ENCODE results near the gene RTN1.

Gene RTN1, protein sequence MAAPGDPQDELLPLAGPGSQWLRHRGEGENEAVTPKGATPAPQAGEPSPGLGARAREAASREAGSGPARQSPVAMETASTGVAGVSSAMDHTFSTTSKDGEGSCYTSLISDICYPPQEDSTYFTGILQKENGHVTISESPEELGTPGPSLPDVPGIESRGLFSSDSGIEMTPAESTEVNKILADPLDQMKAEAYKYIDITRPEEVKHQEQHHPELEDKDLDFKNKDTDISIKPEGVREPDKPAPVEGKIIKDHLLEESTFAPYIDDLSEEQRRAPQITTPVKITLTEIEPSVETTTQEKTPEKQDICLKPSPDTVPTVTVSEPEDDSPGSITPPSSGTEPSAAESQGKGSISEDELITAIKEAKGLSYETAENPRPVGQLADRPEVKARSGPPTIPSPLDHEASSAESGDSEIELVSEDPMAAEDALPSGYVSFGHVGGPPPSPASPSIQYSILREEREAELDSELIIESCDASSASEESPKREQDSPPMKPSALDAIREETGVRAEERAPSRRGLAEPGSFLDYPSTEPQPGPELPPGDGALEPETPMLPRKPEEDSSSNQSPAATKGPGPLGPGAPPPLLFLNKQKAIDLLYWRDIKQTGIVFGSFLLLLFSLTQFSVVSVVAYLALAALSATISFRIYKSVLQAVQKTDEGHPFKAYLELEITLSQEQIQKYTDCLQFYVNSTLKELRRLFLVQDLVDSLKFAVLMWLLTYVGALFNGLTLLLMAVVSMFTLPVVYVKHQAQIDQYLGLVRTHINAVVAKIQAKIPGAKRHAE

DNA sequence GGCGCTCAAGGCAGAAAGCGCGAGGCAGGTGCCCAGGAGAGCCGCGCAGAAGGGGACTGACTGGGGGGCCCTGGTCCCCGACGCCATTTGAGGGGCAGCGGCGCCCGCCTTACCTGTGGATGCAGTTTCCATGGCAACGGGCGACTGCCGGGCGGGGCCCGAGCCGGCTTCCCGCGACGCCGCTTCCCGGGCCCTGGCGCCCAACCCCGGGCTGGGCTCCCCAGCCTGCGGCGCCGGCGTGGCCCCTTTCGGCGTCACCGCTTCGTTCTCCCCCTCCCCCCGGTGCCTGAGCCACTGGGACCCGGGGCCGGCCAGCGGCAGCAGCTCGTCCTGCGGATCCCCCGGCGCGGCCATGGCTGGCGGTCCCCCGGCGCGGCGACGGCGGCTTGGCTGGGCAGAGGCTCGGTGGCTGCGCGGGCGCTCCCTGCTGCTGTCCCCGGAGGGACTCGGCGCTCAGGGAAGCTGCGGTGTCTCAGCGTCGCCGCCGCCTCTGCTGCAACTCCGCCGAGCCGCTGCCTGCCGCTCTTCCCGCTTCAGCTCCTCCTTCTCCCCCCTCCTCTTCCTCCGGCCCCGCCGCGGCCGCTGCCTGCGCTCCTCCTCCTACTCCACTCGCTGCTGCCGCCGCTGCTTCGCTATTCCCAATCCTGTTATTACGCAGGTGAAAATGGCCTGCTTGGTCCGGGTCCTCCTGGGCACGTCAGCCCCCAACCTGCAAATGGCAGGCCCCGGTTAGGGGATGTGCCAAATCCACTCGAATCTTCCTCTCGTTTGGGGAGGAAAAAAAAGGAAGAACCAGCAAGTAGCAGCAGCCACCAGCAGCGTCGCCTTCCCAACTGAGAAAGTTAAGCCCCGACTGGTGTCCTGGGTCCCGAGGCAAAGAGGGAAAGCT, at the start of gene RTN1:
Gene RTN1 (minus strand): TSS at position 500 of the 889 bp plus-strand sequence. CDS start 146 bp downstream, at position 354.
- H3K4me3 ChIP-seq (ENCODE audit: control insufficient read depth, low read depth, low read length) = peak within 1 kb of the TSS; percentile 46
- no peak for TF ChIP-seq CTCF (IDR thresholded peaks at IDR 0.05; ENCODE audit: control insufficient read depth, insufficient read depth, low read depth, low read length, missing control alignments)
- DNase-seq (ENCODE audit: low read depth) = no peak

DNA sequence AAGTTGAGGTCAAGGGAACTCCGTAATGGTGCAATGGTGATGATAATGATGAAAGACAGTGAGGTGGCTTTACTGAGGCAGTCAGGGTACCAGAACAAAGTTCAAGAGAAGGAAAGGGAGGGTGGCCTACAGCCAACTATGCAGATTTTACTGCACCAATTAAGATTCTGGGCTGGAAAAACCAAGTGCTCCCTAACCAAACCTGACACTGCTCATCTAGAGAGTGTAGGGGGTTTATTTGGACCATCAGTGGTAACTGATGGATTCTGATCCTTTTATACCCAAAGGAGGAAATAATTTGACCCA, 49.8 kb upstream of the RTN1 start:
- no peak for DNase-seq (ENCODE audit: low read depth)
- no peak for TF ChIP-seq CTCF (IDR thresholded peaks at IDR 0.05; ENCODE audit: control insufficient read depth, insufficient read depth, low read depth, low read length, missing control alignments)
- H3K4me3 ChIP-seq (ENCODE audit: control insufficient read depth, low read depth, low read length) = no peak overlapping the region

GRCh38 chr14:59919570-59920377, 49.2 kb upstream of the RTN1 start, which contains the start of gene LRRC9:
LRRC9 (plus strand) TSS chr14:59920144.
- no peak for TF ChIP-seq CTCF (IDR thresholded peaks at IDR 0.05; ENCODE audit: control insufficient read depth, insufficient read depth, low read depth, low read length, missing control alignments)
- DNase-seq (ENCODE audit: low read depth) = no peak
- peak within 1 kb of the TSS; percentile 13 for H3K4me3 ChIP-seq (ENCODE audit: control insufficient read depth, low read depth, low read length)

DNA sequence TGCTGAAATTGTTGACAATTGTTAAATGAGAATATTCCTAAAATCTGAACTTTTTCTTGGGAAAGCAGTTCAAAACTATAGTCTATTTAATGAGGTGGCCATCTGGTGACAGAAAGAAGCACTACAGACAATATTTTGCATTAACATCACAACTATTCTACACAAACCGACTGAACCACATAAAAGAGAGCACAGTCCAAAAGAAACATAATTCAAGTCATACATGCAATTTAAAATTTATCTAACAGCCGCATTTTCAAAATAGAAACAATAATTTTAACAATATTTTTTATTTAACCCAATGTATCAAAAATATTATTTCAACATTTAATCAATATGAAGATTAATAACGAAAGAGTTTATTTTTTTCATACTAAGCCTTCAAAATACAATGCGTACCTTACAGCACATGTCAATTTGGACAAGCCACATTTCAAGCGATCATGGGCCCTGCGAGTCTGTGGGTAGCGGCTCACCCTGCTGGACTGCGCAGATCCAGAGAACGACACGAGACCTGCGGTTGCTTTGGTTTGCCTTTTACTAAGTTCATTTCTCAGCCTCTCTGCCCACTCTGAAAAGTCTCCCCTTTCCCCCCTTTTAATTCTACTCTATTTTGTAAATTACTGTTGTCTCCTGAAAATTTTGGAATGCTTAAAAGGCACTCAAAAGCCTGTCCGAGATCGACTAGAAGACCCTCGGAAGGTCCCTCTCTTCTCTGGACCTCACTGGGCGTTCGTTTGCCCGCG, 48.4 kb upstream of the RTN1 start:
- no peak for DNase-seq (ENCODE audit: low read depth)
- H3K4me3 ChIP-seq (ENCODE audit: control insufficient read depth, low read depth, low read length) = peak overlapping the region; percentile 13
- TF ChIP-seq CTCF (IDR thresholded peaks at IDR 0.05; ENCODE audit: control insufficient read depth, insufficient read depth, low read depth, low read length, missing control alignments) = peak; percentile 40

GRCh38 chr14:59913187-59913586, 42.6 kb upstream of the RTN1 start:
- no peak for DNase-seq (ENCODE audit: low read depth)
- H3K4me3 ChIP-seq (ENCODE audit: control insufficient read depth, low read depth, low read length) = no peak overlapping the region
- no peak for TF ChIP-seq CTCF (IDR thresholded peaks at IDR 0.05; ENCODE audit: control insufficient read depth, insufficient read depth, low read depth, low read length, missing control alignments)
